Raji (cell line): ENCODE measurements around the gene LIMCH1.

Experiments used
- POLR2A ChIP-seq: IDR thresholded peaks from 2 replicates; pipeline ENCODE4 v1.6.1; 2011; ENCODE audit warnings: low read depth, low read length, control low read depth; ENCODE audit not compliant: insufficient read depth

The LIMCH1 gene

GRCh38 chr4:41579043-41579442 is 41.1 kb downstream of the LIMCH1 start:
- TF ChIP-seq POLR2A, result no peak

- no peak for TF ChIP-seq POLR2A
These were observed 41.6 kb downstream of the LIMCH1 start for GRCh38 chr4:41579526-41579925.

GRCh38 chr4:41580007-41580406 is 42.0 kb downstream of the LIMCH1 start:
- no peak for TF ChIP-seq POLR2A

GRCh38 chr4:41586675-41587225 is 48.8 kb downstream of the LIMCH1 start:
- TF ChIP-seq POLR2A, result no peak

GRCh38 chr4:41587286-41587685 is 49.3 kb downstream of the LIMCH1 start:
- TF ChIP-seq POLR2A, result no peak

- no peak for TF ChIP-seq POLR2A
These were observed 52.6 kb downstream of the LIMCH1 start for GRCh38 chr4:41590591-41590990.

GRCh38 chr4:41594432-41594831 is 56.5 kb downstream of the LIMCH1 start:
- no peak for TF ChIP-seq POLR2A

- no peak for TF ChIP-seq POLR2A
These were observed 59.5 kb downstream of the LIMCH1 start for GRCh38 chr4:41597494-41597893.

- no peak for TF ChIP-seq POLR2A
These were observed 60.6 kb downstream of the LIMCH1 start for GRCh38 chr4:41598580-41598979.

GRCh38 chr4:41599192-41599786 is 61.3 kb downstream of the LIMCH1 start:
- no peak for TF ChIP-seq POLR2A

GRCh38 chr4:41600243-41600912 is 62.4 kb downstream of the LIMCH1 start:
- no peak for TF ChIP-seq POLR2A

GRCh38 chr4:41601025-41601424 is 63.1 kb downstream of the LIMCH1 start:
- TF ChIP-seq POLR2A, result no peak

GRCh38 chr4:41602113-41602512 is 64.2 kb downstream of the LIMCH1 start:
- no peak for TF ChIP-seq POLR2A

- no peak for TF ChIP-seq POLR2A
These were observed 65.0 kb downstream of the LIMCH1 start for GRCh38 chr4:41602886-41603498.

GRCh38 chr4:41609851-41610250 is 71.9 kb downstream of the LIMCH1 start:
- TF ChIP-seq POLR2A, result no peak

- TF ChIP-seq POLR2A, result no peak
These were observed 72.5 kb downstream of the LIMCH1 start for GRCh38 chr4:41610474-41610873.
